ENCODE data around the gene LCOR.
"Not testable (repeated sequence)": the region's sequence is repeated elsewhere in the genome, so short reads cannot be mapped to it uniquely, and the experiment has no call there.

The LCOR gene

GRCh38 chr10:96921655-96922054 is 89.6 kb downstream of the LCOR start:
- no peak overlapping the region for H3K4me3 Mint-ChIP-seq
- peaks cover 43% of the 10 kb centered on the region for H3K36me3 Mint-ChIP-seq (ENCODE audit: low read depth)
- H3K4me1 Mint-ChIP-seq (ENCODE audit: low read depth): peaks cover 52% of the 10 kb centered on the region
- no peak for DNase-seq
- H3K9me3 Mint-ChIP-seq: no peaks in the 10 kb centered on the region
- H3K27ac Mint-ChIP-seq: no peak overlapping the region
- no peaks in the 10 kb centered on the region for H3K27me3 Mint-ChIP-seq

DNA sequence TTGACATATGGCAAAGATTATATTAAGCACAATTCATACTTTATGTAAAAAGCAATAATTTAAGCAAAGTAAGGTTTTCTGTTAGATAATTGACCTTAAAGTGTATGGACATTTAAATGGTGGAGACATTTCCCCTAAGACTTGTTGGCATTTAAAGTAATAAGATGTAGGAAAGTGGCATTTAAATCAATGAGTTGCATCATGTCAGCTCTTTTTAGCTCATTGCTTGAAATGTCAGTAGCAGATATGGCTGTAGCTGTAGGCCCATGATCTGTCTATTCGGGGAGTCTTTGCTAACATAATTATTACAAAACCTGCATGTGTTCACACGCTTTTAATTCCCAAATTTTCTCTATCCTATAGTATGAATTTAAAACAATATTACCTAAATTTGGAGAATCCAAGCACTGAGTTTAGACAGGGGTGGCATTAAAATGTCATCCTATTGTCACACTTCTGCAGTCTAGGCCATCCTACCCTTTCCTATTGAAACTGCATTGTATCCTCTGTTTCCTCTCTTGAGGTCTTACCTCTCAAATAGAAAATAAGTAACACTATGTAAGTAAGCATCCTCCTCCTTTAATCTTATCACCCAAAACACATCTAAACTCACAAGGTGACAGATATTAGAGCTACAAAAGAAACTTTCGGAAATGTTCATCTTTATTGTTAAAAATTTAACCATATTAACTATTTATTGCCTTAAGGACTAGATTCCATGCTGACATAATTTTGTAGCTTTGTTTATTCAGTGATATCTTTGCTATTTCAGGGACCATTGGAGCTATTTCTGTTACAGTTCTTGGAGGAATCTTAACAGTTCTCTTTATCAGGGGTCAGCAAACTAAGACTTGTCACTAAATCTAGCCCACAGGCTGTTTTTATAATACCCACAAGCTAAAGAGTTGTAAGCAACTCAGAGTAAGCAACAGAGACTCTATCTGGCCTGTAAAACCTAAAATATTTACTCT is 91.2 kb downstream of the LCOR start:
- Mint-ChIP-seq H3K9me3 (no peaks in the 10 kb centered on the region), H3K27ac (no peak overlapping the region), H3K36me3 (ENCODE audit: low read depth) (peaks cover 51% of the 10 kb centered on the region), H3K4me1 (ENCODE audit: low read depth) (peaks cover 40% of the 10 kb centered on the region), H3K27me3 (no peaks in the 10 kb centered on the region), H3K4me3 (no peak overlapping the region)
- DNase-seq: no peak

DNA sequence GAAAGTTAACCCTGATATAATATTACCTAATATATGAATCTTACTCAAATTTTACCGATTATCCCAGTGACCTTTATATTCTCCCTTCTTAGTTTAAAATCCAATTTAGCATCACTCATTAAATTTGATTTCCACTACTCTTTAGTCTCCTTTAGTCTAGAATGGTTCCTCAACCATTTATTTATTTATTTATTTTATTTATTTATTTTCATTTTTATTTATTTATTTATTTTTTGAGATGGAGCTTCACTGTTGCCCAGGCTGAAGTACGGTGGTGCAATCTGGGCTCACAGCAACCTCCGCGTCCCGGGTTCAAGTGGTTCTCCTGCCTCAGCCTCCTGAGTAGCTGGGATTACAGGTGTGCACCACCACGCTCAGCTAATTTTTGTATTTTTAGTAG is 92.8 kb downstream of the LCOR start:
- Mint-ChIP-seq H3K36me3 (ENCODE audit: low read depth) (peaks cover 51% of the 10 kb centered on the region), H3K4me3 (no peak overlapping the region), H3K9me3 (no peaks in the 10 kb centered on the region), H3K27me3 (no peaks in the 10 kb centered on the region), H3K4me1 (ENCODE audit: low read depth) (peaks cover 37% of the 10 kb centered on the region), H3K27ac (no peak overlapping the region)
- DNase-seq: no peak

GRCh38 chr10:96930469-96930868 is 98.4 kb downstream of the LCOR start:
- no peak overlapping the region for H3K27ac Mint-ChIP-seq

DNA sequence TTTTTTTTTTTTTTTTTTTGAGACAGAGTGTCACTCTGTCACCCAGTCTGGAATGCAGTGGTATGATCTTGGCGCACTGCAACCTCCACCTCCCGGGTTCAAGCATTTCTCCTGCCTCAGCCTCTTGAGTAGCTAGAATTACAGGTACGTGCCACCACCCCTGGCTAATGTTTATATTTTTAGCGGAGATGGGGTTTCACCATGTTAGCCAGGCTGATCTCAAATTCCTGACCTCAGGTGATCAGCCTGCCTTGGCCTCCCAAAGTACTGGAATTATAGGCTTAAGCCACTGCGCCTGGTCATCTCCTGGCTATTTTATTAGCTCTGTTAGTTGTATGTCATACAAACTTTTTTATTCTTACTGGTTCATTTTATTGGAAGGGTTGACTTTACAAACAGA is 103.0 kb downstream of the LCOR start:
- no peak overlapping the region for H3K27ac Mint-ChIP-seq
- no peaks in the 10 kb centered on the region for H3K27me3 Mint-ChIP-seq
- H3K9me3 Mint-ChIP-seq: no peaks in the 10 kb centered on the region
- no peak overlapping the region for H3K4me3 Mint-ChIP-seq
- DNase-seq: no peak
- H3K4me1 Mint-ChIP-seq (ENCODE audit: low read depth): peaks cover 4% of the 10 kb centered on the region
- H3K36me3 Mint-ChIP-seq (ENCODE audit: low read depth): peaks cover 31% of the 10 kb centered on the region

More at GRCh38 chr10:96930469-96930868, 98.4 kb downstream of the LCOR start:
- Mint-ChIP-seq H3K4me1 (ENCODE audit: low read depth) (peaks cover 20% of the 10 kb centered on the region), H3K9me3 (no peaks in the 10 kb centered on the region), H3K4me3 (no peak overlapping the region), H3K36me3 (ENCODE audit: low read depth) (peaks cover 42% of the 10 kb centered on the region), H3K27me3 (no peaks in the 10 kb centered on the region)
- no peak for DNase-seq

GRCh38 chr10:96935810-96936209 is 103.7 kb downstream of the LCOR start:
- Mint-ChIP-seq H3K9me3 (no peaks in the 10 kb centered on the region), H3K27ac (no peak overlapping the region), H3K4me3 (no peak overlapping the region), H3K4me1 (ENCODE audit: low read depth) (peaks cover 4% of the 10 kb centered on the region), H3K27me3 (no peaks in the 10 kb centered on the region), H3K36me3 (ENCODE audit: low read depth) (peaks cover 31% of the 10 kb centered on the region)
- no peak for DNase-seq

DNA sequence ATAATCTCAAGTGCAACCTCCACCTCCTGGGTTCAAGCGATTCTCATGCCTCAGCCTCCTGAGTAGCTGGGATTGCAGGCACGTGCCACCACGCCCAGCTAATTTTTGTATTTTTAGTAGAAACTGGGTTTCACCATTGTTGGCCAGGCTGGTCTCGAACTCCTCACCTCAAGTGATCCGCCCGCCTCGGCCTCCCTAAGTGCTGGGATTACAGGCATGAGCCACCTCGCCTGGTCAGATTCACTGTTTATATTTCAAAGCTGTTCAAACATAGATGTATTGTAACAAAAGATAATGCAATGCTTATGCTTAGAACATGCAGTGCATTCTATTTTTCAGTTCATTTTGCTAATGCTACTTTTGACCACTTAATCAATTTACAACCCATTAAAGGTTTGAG is 111.1 kb downstream of the LCOR start:
- not testable (repeated sequence) for H3K27me3 Mint-ChIP-seq, H3K27ac Mint-ChIP-seq, H3K4me3 Mint-ChIP-seq, DNase-seq, H3K9me3 Mint-ChIP-seq
- H3K36me3 Mint-ChIP-seq (ENCODE audit: low read depth): peaks cover 32% of the 10 kb centered on the region
- peaks cover 17% of the 10 kb centered on the region for H3K4me1 Mint-ChIP-seq (ENCODE audit: low read depth)

DNA sequence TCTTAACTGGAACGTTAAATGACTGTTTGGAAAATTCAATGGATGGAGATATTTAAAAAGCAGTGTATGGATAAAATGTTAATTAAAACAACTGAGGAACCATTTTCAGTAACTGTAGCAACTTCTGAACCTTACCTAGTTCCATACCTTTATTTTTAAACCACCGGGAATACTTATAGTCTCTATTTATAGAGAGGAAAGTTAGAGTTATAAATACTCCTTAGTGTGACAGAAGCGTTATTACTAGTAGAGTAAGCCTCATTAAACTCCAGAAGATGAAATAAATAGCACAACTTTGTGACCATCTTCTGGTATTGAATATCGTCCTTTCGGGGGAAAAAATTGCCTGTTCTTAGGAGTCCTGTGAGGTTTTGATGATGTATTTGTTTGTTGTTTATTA is 114.9 kb downstream of the LCOR start:
- no peak for DNase-seq
- Mint-ChIP-seq H3K27ac (no peak overlapping the region), H3K4me3 (no peak overlapping the region), H3K36me3 (ENCODE audit: low read depth) (peaks cover 47% of the 10 kb centered on the region), H3K9me3 (no peaks in the 10 kb centered on the region), H3K4me1 (ENCODE audit: low read depth) (peaks cover 24% of the 10 kb centered on the region), H3K27me3 (no peaks in the 10 kb centered on the region)

GRCh38 chr10:96949039-96949683 is 117.1 kb downstream of the LCOR start:
- Mint-ChIP-seq H3K27ac (peak overlapping the region; percentile 9), H3K36me3 (ENCODE audit: low read depth) (peaks cover 60% of the 10 kb centered on the region), H3K27me3 (no peaks in the 10 kb centered on the region), H3K4me1 (ENCODE audit: low read depth) (peaks cover 24% of the 10 kb centered on the region), H3K9me3 (no peaks in the 10 kb centered on the region), H3K4me3 (no peak overlapping the region)
- no peak for DNase-seq

- H3K4me3 Mint-ChIP-seq: no peak overlapping the region
- no peak for DNase-seq
- H3K36me3 Mint-ChIP-seq (ENCODE audit: low read depth): peaks cover 71% of the 10 kb centered on the region
- H3K9me3 Mint-ChIP-seq: no peaks in the 10 kb centered on the region
- H3K4me1 Mint-ChIP-seq (ENCODE audit: low read depth): peaks cover 15% of the 10 kb centered on the region
- no peak overlapping the region for H3K27ac Mint-ChIP-seq
- H3K27me3 Mint-ChIP-seq: no peaks in the 10 kb centered on the region
These were observed 119.9 kb downstream of the LCOR start for GRCh38 chr10:96951954-96952353.

- Mint-ChIP-seq H3K4me3 (no peak overlapping the region), H3K27me3 (no peaks in the 10 kb centered on the region), H3K36me3 (ENCODE audit: low read depth) (peaks cover 67% of the 10 kb centered on the region), H3K9me3 (no peaks in the 10 kb centered on the region), H3K27ac (no peak overlapping the region), H3K4me1 (ENCODE audit: low read depth) (peaks cover 9% of the 10 kb centered on the region)
- no peak for DNase-seq
These were observed 123.7 kb downstream of the LCOR start for GRCh38 chr10:96955794-96956193.

- no peaks in the 10 kb centered on the region for H3K27me3 Mint-ChIP-seq
- no peak overlapping the region for H3K4me3 Mint-ChIP-seq
- no peaks in the 10 kb centered on the region for H3K9me3 Mint-ChIP-seq
- H3K36me3 Mint-ChIP-seq (ENCODE audit: low read depth): peaks cover 56% of the 10 kb centered on the region
- DNase-seq: no peak
- H3K27ac Mint-ChIP-seq: no peak overlapping the region
- H3K4me1 Mint-ChIP-seq (ENCODE audit: low read depth): peaks cover 15% of the 10 kb centered on the region
These were observed 126.0 kb downstream of the LCOR start for GRCh38 chr10:96958071-96958470.

DNA sequence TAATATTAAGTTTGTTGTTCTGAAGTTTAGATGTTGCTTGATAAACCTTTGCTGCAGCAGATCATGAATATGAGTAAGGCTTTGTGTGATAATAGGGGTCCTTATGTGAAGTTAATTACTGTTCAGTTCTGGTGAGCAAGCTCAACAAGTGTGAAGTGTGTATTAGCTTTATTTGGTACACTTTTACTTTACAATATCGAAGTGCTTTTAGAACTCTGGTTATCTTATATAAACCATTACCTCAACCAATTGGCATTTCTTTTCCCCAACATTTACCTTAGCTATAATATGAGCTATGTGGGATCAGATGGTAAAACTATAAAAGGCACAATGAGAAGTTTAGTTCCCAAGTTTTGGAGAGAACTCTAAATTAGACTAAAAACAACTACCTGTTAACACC is 127.6 kb downstream of the LCOR start:
- H3K27me3 Mint-ChIP-seq: no peaks in the 10 kb centered on the region
- H3K4me3 Mint-ChIP-seq: no peak overlapping the region
- peaks cover 15% of the 10 kb centered on the region for H3K4me1 Mint-ChIP-seq (ENCODE audit: low read depth)
- H3K27ac Mint-ChIP-seq: no peak overlapping the region
- peaks cover 44% of the 10 kb centered on the region for H3K36me3 Mint-ChIP-seq (ENCODE audit: low read depth)
- H3K9me3 Mint-ChIP-seq: no peaks in the 10 kb centered on the region
- no peak for DNase-seq

DNA sequence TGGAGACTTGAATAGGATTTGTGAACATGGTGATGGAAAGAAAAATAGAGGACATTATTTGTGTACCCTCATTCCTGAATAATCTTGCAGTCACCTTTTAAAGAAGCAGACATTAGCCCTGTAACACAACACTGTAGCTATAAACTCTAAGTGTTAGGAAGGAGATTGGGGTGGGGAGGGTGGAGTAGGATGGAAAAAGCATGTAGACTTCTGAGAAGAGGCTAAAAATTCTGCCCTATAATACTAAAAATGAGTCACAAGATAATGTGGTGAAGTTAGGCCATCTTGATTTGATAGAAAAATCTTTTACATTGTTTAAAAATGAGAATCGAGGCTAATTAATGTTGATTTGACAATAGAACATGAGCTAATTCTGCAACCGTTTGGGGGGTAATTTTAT is 128.8 kb downstream of the LCOR start:
- DNase-seq: no peak
- Mint-ChIP-seq H3K4me1 (ENCODE audit: low read depth) (peaks cover 15% of the 10 kb centered on the region), H3K4me3 (no peak overlapping the region), H3K27me3 (no peaks in the 10 kb centered on the region), H3K9me3 (no peaks in the 10 kb centered on the region), H3K36me3 (ENCODE audit: low read depth) (peaks cover 35% of the 10 kb centered on the region), H3K27ac (peak overlapping the region; percentile 52)

GRCh38 chr10:96964131-96964530 is 132.0 kb downstream of the LCOR start:
- Mint-ChIP-seq H3K27me3 (no peaks in the 10 kb centered on the region), H3K9me3 (no peaks in the 10 kb centered on the region), H3K27ac (no peak overlapping the region), H3K4me1 (ENCODE audit: low read depth) (peaks cover 15% of the 10 kb centered on the region), H3K4me3 (no peak overlapping the region), H3K36me3 (ENCODE audit: low read depth) (peaks cover 18% of the 10 kb centered on the region)
- no peak for DNase-seq

Measured in activated T-cell treated with anti-CD3 and anti-CD28 coated beads, Interleukin-2, amount 50 U/mL, for 24 hours (primary cell).